Suprapubic skin (tissue), 3 donors: Measurements from ENCODE around the gene IL23A.

Source experiments
- EP300 ChIP-seq: sonication (generic); formaldehyde crosslinking; IDR thresholded peaks from one replicate; pipeline ENCODE4 v1.6.1; 2017; ENCODE audit warnings: antibody characterized with exemption
- TF ChIP-seq, protein P1 (sequence below), 2 donors: fragments of 200-600 bp in 1 of 2; fragments of 450-650 bp in 1 of 2; sonication (generic) in 1 of 2; IDR thresholded peaks; one replicate each; pipeline ENCODE4 v1.5.1; 2016 to 2019; ENCODE audit warnings: antibody characterized with exemption in 2 of 2, mild to moderate bottlenecking in 1 of 2, moderate library complexity in 1 of 2

DNA sequence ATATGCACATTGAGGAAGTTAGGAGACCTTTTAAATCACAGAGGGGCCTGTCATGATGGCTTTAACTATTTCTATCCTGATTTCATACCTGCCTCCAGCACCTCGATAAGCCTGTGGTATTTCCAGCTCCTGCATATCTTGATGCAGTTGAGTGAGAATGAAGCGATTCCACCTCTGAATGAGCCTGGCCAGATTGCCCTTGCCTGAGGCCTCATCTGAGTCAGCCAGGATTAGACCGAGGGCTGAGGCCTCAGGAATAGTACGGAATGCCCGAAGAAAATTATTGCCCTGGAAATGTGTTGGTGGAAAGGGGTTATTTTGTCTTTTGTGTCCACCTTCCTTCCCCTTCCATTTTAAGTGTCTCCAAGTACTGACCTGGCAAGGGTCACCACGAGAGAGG lies 14.5 kb upstream of the IL23A start:
- TF ChIP-seq, protein P1, sequence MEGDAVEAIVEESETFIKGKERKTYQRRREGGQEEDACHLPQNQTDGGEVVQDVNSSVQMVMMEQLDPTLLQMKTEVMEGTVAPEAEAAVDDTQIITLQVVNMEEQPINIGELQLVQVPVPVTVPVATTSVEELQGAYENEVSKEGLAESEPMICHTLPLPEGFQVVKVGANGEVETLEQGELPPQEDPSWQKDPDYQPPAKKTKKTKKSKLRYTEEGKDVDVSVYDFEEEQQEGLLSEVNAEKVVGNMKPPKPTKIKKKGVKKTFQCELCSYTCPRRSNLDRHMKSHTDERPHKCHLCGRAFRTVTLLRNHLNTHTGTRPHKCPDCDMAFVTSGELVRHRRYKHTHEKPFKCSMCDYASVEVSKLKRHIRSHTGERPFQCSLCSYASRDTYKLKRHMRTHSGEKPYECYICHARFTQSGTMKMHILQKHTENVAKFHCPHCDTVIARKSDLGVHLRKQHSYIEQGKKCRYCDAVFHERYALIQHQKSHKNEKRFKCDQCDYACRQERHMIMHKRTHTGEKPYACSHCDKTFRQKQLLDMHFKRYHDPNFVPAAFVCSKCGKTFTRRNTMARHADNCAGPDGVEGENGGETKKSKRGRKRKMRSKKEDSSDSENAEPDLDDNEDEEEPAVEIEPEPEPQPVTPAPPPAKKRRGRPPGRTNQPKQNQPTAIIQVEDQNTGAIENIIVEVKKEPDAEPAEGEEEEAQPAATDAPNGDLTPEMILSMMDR (IDR thresholded peaks at IDR 0.05), result no peak
- no peak for TF ChIP-seq EP300
